Erythroblast (primary cell): ENCODE data around the gene CLEC4E.
"Not testable (repeated sequence)": the region's sequence is repeated elsewhere in the genome, so short reads cannot be mapped to it uniquely, and the experiment has no call there.

Experiments used
- DNase-seq, 2 experiments: peaks; one replicate each; lab custom pipeline; 2025; lab: John Stamatoyannopoulos, UW
- GATA1 ChIP-seq: IDR thresholded peaks from 2 replicates; pipeline ENCODE4 v1.6.1; 2011; ENCODE audit warnings: low read depth, mild to moderate bottlenecking, control low read depth, low read length, moderate library complexity
- POLR2A ChIP-seq: IDR thresholded peaks from 2 replicates; pipeline ENCODE4 v1.6.1; 2011; ENCODE audit warnings: mild to moderate bottlenecking, low read length

The CLEC4E gene

DNA sequence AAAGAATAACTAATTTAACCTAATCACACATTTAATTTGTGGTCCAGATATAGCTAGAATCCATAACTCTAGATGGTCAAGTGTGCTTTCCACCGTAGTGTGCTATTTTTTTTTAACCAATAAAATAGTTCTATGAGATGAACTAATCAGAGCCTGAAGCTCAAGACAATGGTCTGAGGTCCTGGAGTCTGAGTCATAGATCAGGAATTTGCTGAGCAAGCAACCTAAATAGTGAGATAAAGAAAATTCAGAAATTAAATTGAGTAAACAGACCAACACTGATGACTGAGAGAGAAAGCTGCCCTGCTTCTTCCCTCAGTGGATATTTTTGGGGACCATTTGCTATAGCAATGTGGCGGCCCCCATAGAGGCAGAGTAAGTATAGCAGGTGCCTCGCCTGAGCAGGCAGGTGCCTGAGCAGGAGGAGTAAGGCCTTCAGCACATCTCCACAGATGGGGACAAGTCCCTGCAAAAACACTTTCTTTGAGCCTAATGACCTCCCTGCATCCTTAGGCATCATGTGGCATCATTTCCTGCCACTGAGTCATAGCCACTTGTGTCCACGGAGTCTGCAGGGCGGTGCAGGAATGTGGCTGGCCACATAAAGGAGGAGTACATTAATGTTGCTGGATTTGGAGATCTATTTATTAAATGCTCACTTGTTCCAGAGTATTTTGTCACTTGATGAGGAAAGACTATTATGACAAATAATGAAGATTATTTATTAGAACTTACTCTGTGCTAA lies 13.9 kb upstream of the CLEC4E start:
- TF ChIP-seq POLR2A (no peak), GATA1 (no peak)
- no peak for DNase-seq

DNA sequence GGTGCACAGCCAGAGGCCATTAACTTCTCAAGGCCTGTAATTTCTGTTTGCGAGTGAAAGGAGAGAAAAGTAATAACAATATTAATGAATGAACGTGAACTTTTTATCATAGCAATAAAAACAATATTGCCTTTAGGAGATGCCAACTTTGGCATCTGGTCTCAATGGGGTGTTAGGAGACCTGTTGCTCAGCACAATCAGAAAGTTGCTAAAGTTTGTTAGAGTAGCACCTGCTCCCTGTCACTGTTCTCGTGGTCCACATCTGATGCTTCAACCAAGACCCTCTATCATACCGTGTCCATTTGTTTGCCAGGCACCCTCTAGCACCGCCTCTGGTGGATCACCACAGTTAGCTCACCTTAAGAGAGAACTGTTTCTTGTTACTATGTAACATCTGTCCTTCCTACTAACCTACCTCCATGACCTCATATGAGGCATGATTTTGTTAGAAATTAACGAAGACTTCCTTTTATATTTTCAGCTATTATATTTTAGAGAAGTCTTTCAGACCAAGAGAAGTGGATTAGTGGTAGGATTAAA lies 12.5 kb upstream of the CLEC4E start:
- TF ChIP-seq GATA1 = no peak
- TF ChIP-seq POLR2A = no peak
- DNase-seq = no peak

DNA sequence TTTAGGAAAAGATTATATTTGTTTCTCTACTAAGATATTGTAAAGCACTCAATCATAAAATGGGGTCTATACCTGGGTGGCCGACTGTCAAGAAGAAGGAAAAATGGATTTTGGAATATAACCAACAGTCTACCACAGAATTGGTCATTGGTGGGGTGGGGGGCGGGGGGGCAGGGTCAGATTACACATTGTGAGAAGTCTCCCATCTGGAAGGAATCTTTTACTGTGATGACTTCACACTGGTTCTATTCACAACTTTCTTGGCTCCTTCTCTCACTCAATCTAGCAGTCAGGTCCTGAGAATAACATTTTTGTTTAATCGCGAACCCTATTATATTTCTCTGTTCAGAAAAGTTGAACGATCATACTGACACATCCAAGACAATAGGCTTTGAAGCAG lies 8.7 kb upstream of the CLEC4E start:
- no peak for TF ChIP-seq POLR2A
- TF ChIP-seq GATA1 = no peak
- DNase-seq = no peak

DNA sequence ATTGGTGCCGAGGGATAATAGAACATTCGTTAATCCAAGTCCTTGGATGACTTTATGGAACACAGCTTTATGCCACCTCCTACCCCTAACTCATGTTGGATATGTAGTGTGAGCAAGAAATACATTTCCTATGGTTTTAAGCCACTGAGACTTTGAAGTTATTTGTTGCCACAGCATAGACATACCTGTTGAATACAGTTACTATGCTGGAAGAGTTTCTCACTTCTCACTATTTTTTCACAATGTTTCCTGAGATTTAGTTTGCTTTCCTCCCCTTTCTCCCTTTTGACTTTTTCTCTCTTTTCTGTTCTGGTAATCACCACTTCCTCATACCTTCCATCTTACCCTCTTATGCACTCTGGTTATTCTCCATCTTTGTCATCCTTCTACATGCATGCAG lies 7.5 kb upstream of the CLEC4E start:
- no peak for DNase-seq
- TF ChIP-seq GATA1 (no peak), POLR2A (no peak)

DNA sequence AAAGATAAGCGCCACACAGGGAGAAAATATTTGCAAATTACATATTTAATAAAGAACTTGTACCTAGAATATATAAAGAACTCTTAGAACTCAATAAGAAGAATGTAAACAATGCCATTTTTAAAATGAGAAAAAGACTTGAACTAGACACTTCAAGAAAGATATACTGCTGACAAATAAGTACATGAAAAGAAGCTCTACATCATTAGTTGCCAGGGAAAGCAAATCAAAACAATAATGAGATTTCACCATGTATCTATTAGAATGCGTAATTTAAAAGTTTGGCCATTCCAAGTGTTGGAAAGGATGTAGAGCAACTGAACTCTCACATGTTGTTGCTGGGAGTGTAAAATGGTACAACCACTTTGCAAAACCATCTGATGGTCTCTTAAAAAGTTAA lies 6.9 kb upstream of the CLEC4E start:
- DNase-seq = no peak
- TF ChIP-seq POLR2A (no peak), GATA1 (no peak)

DNA sequence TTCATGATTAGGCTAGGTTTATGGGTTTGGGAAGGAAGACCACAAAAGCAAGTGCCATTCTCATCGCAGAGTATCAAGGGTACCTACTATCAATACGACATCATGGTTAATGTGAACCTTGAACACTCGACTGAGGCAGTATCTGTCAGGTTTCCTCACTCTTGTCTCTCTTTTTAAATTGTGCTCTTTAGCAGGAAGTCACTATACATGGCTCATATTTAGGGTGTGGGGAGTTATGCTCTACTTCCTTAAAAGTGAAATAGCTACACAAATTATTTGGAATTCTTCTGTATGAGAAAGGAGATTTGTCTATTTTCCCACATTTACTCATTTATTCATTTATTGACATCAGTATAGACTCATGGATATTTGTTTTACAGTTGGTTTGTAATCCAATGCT lies 5.9 kb upstream of the CLEC4E start:
- TF ChIP-seq POLR2A (no peak), GATA1 (no peak)
- DNase-seq = no peak

DNA sequence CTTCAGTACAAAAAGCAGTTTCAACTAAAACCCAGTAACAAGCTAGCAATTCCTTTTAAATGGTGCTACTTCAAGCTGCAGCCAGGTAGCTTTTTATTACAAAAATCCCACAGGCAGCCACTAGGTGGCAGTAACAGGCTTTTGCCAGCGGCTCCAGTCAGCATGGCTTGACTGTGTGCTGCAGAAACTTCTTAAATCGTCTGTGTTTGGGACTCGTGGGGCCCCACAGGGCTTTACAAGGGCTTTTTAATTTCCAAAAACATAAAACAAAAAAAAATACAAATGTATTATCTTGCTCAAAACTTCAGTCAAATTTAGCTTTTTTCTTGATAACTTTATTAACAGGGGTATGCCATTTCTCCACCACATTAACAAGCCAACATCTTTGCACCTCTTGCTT lies 3.6 kb upstream of the CLEC4E start:
- TF ChIP-seq GATA1 = no peak
- no peak for TF ChIP-seq POLR2A
- DNase-seq = peak; percentile 68 to 78

DNA sequence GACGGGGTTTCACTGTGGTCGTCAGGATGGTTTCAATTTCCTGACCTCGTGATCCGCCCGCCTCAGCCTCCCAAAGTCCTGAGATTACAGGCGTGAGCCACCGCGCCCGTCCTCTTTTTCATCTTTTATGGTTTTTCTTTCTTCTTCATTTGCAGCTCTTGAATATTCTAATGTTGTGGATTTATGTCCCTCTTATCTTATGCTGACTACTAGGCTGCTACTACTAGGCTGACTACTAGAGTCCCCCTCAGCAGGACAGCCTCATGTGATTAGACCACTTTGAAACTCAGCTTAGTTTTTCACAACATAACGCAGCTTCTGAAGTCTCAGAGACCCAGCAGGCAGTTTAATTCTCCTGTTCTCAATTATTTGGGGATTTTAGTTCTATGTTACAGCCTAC lies 857 bp upstream of the CLEC4E start:
- no peak for DNase-seq
- TF ChIP-seq GATA1 (no peak), POLR2A (no peak)

DNA sequence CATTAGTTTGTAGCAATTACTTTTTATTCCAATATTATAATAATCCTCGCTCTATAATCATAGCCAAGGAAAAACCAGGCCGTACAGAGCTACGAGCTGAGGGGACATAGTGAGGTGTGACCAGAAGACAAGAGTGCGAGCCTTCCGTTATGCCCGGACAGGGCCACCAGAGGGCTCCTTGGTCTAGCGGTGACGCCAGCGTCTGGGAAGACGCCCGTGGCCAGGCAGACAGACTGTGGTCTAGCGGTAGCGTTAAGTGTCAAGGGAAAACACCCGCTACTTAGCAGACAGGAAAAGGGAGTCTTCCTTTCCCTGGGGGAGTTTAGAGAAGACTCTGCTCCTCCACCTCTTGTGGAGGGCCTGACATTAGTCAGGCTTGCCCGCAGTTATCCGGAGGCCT lies 2.9 kb downstream of the CLEC4E start:
- DNase-seq = not testable (repeated sequence)

DNA sequence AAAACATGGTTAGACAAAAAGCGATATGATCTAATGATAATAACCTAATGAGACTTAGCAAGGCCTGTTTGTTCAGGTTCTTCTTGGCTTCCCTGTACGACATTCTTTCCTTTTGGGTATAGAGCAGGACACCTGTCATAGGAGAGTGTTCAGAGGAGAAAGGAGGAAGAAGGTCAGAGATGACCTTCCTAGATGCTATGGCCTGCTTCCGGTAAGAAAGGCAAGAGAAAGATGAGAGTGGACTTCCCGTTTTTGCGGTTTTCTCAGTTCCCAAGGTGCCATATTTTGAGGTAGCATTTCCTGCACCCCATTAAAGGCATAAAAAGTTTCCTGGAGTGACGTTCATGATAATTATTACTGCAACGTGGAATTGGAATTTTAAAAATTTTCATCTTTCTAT lies 8.7 kb downstream of the CLEC4E start:
- no peak for TF ChIP-seq GATA1
- TF ChIP-seq POLR2A = no peak
- no peak for DNase-seq

DNA sequence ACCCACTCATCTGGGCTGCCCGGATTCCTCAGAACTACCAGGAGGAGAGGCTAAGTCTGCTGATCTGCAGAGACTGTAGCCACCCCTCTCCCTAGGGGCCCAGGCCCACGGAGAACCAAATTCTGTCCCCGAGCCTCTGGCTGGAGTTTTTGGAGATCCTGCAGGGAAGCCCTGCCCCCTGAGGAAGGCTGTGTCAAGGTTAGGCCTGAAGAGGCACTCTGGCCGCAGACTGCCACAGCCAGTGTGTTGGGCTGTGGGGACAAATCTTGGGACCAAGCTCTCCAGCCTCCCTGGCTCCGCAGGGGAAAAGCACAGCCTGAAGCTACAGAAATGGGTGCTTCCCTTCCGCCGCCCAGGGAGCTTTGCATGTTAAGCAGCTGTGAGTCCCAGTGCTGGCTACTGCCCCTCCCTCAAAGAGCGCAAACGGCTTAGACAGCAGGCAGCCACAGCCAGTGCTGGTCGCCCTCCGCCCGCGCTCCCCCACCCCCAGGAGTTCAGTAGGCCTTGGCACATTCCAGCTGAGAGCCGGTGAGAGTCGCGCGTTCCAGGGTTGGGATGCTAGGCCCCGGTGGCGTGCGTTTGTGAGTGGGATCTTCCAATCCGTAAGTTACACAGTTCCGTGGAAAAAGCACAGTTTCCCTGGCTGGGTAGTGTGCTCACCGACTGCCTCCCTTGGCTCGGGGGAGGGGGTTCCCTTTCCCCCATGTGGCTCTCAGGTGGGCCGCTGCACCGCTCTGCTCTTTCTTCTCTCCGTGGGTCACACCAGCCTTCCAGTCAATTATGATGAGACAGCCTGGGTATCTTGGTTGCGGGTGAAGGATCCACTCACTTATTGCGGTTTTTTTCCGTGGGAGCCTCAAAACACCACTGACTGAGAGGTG lies 13.2 kb downstream of the CLEC4E start:
- TF ChIP-seq POLR2A (no peak), GATA1 (no peak)
- DNase-seq = no peak

DNA sequence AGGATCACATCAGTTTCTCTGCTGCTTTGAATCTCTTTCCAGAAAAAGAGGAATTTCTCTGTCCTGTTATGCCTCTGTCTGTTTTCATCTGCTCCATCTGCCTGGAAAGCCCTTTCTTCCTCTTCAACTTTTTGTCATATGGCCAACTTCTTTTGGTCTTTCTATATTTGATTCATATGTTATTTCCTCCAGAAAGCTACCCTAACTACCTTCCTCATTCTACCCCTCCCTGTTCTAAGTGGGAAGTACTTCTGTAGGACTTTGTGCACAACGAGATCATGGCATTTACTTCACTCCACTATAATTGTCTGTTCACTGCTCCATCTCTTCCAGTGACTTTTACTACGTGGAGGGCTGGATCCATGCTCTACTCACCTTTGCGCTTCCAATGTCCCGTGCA lies 21.5 kb downstream of the CLEC4E start:
- TF ChIP-seq GATA1 = no peak
- TF ChIP-seq POLR2A = no peak
- no peak for DNase-seq

DNA sequence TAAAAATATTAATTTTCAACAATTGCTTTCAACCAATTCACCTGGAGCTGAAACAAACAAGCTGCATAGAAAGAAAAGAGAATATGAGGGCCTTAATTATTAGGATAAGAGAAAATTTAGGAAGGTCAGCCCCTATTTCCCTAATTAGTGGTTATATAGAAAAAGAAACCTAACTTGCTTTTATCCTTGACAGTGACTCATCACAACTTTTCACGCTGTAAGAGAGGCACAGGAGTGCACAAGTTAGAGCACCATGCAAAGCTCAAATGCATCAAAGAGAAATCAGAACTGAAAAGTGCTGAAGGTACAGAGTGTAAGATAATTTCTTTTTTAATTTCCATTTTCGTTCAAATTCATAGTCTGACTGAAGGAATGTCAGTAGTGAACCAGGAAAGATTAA lies 22.7 kb downstream of the CLEC4E start:
- no peak for TF ChIP-seq GATA1
- no peak for TF ChIP-seq POLR2A
- no peak for DNase-seq

DNA sequence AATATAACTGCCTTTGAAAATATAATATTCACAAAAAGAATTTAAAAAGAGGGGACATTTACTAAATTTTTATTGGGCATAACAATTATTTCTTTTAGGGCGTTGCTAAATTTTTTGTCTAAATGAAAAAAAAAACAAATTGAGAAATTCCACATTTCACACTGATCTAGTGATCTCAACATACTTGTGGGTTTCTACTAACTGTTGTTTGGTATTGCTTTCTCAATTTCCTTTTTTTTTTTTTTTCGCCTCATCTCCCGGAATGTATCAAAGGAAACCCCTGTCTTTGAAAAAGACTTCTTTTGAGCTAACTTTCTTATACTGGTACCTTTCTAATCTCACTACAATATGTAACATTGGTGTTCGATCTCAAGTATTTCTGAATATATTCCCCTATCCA lies 27.4 kb downstream of the CLEC4E start, which contains the start of gene CLEC4D:
CLEC4D (plus strand) TSS at position 248 of the 400 bp plus-strand sequence. CDS start 230 bp downstream, outside the sequence.
- no peak for DNase-seq
- TF ChIP-seq POLR2A = no peak
- no peak for TF ChIP-seq GATA1
